NT2/D1 (cell line): ENCODE measurements around the gene ECM1.

Experiments used
- SUZ12 ChIP-seq: IDR thresholded peaks from 2 replicates; pipeline ENCODE4 v1.6.1; 2011; ENCODE audit not compliant: insufficient read length, insufficient read depth; ENCODE audit errors: extremely low read depth
- YY1 ChIP-seq: IDR thresholded peaks from 2 replicates; pipeline ENCODE4 v1.6.1; 2011; ENCODE audit not compliant: insufficient read length, insufficient read depth

DNA sequence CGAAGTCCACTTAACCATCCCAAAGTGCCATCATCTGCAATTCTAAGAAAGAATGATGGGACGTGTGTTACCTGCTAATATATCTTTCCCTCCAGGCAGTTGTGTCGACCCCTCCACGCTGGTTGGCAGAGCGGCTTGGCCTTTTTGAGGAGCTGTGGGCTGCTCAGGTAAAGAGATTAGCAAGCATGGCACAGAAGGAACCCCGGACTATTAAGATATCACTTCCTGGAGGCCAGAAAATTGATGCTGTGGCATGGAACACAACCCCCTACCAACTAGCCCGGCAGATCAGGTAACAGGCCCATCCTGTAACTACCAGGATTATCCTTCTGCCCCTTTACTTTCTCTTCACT lies 20.2 kb upstream of the ECM1 start:
- no peak for TF ChIP-seq YY1
- no peak for TF ChIP-seq SUZ12
